Prostate gland (tissue), 2 donors: Measurements from ENCODE around the gene DCAF11.

ENCODE experiments used
- POLR2A ChIP-seq: fragments of 450-650 bp; IDR thresholded peaks from one replicate; pipeline ENCODE4 v1.6.1; 2016; ENCODE audit warnings: antibody characterized with exemption, mild to moderate bottlenecking
- POLR2AphosphoS5 ChIP-seq: sonication (generic); formaldehyde crosslinking; IDR thresholded peaks from one replicate; pipeline ENCODE4 v1.6.1; 2017; ENCODE audit warnings: antibody characterized with exemption
- TF ChIP-seq, protein P1 (sequence below), 4 experiments: fragments of 200-600 bp in 2 of 4; fragments of 450-650 bp in 2 of 4; sonication (generic) in 2 of 4; IDR thresholded peaks; 1 replicate in 3 of 4; 2 replicates in 1 of 4; pipeline ENCODE4 v1.5.1; 2016 to 2019; ENCODE audit warnings: antibody characterized with exemption in 4 of 4, mild to moderate bottlenecking in 2 of 4, moderate library complexity in 2 of 4

GRCh38 chr14:24093207-24093900 is 21.2 kb upstream of the DCAF11 start:
- TF ChIP-seq, protein P1, sequence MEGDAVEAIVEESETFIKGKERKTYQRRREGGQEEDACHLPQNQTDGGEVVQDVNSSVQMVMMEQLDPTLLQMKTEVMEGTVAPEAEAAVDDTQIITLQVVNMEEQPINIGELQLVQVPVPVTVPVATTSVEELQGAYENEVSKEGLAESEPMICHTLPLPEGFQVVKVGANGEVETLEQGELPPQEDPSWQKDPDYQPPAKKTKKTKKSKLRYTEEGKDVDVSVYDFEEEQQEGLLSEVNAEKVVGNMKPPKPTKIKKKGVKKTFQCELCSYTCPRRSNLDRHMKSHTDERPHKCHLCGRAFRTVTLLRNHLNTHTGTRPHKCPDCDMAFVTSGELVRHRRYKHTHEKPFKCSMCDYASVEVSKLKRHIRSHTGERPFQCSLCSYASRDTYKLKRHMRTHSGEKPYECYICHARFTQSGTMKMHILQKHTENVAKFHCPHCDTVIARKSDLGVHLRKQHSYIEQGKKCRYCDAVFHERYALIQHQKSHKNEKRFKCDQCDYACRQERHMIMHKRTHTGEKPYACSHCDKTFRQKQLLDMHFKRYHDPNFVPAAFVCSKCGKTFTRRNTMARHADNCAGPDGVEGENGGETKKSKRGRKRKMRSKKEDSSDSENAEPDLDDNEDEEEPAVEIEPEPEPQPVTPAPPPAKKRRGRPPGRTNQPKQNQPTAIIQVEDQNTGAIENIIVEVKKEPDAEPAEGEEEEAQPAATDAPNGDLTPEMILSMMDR (IDR thresholded peaks at IDR 0.05) = no peak
- TF ChIP-seq POLR2A (no peak), POLR2AphosphoS5 (no peak)
